Loucy (cell line): Measurements from ENCODE around the gene THRAP3.

ENCODE experiments used
- H2AFZ ChIP-seq: fragments of 200-600 bp; sonication (generic); 2 replicates; pipeline ENCODE4 v1.6.0; 2016; ENCODE audit warnings: antibody characterized with exemption, mild to moderate bottlenecking, low read length, moderate library complexity
- H3F3A ChIP-seq: fragments of 200-600 bp; 2 replicates; pipeline ENCODE4 v1.6.0; 2016; ENCODE audit warnings: antibody characterized with exemption, low read depth, mild to moderate bottlenecking
- H3K27me3 ChIP-seq: fragments of 200-600 bp; sonication (generic); 2 replicates; pipeline ENCODE4 v1.6.1; 2014; ENCODE audit warnings: low read length, mild to moderate bottlenecking; ENCODE audit not compliant: insufficient read depth, poor library complexity, severe bottlenecking
- H3K36me3 ChIP-seq: fragments of 200-600 bp; sonication (generic); 2 replicates; pipeline ENCODE4 v1.6.1; 2016; ENCODE audit warnings: low read length; ENCODE audit not compliant: insufficient read depth
- H3K4me1 ChIP-seq: fragments of 200-600 bp; sonication (generic); 2 replicates; pipeline ENCODE4 v1.5.1; 2014; ENCODE audit warnings: low read length, mild to moderate bottlenecking; ENCODE audit not compliant: insufficient read depth, poor library complexity, severe bottlenecking
- H3K4me2 ChIP-seq: fragments of 200-600 bp; sonication (generic); 2 replicates; pipeline ENCODE4 v1.6.0; 2014; ENCODE audit warnings: antibody characterized with exemption, low read length, low read depth, mild to moderate bottlenecking; ENCODE audit not compliant: poor library complexity, severe bottlenecking
- H3K4me3 ChIP-seq: fragments of 200-600 bp; sonication (generic); 2 replicates; pipeline ENCODE4 v1.5.1; 2014; ENCODE audit warnings: low read length, mild to moderate bottlenecking, mixed read lengths; ENCODE audit not compliant: poor library complexity, severe bottlenecking
- H3K79me2 ChIP-seq: fragments of 200-600 bp; sonication (generic); 2 replicates; pipeline ENCODE4 v1.6.1; 2014; ENCODE audit warnings: low read length; ENCODE audit not compliant: insufficient read depth
- H3K9ac ChIP-seq: fragments of 200-600 bp; sonication (generic); 2 replicates; pipeline ENCODE4 v1.6.0; 2014; ENCODE audit warnings: mild to moderate bottlenecking, low read depth, low read length, moderate library complexity; ENCODE audit not compliant: poor library complexity, severe bottlenecking
- H3K9me2 ChIP-seq: fragments of 200-600 bp; sonication (generic); replicated peaks from 2 replicates; pipeline ENCODE4 v1.6.1; 2016; ENCODE audit warnings: low read depth, low read length, mixed read lengths
- H3K9me3 ChIP-seq: fragments of 200-600 bp; sonication (generic); 2 replicates; pipeline ENCODE4 v1.6.1; 2014; ENCODE audit warnings: mild to moderate bottlenecking, antibody characterized with exemption, low read length, low read depth; ENCODE audit not compliant: insufficient read depth
- H4K20me1 ChIP-seq: fragments of 200-600 bp; sonication (generic); 2 replicates; pipeline ENCODE4 v1.6.0; 2014; ENCODE audit warnings: antibody characterized with exemption, low read length, mild to moderate bottlenecking; ENCODE audit not compliant: insufficient read depth, poor library complexity, severe bottlenecking
- CTCF ChIP-seq: fragments of 200-600 bp; sonication (generic); conservative IDR thresholded peaks from 2 replicates; pipeline ENCODE4 v1.5.1; 2014; ENCODE audit warnings: mild to moderate bottlenecking, antibody characterized with exemption, low read length
- EZH2phosphoT487 ChIP-seq: fragments of 200-600 bp; IDR thresholded peaks from 2 replicates; pipeline ENCODE4 v1.6.1; 2018; ENCODE audit warnings: antibody characterized with exemption, mild to moderate bottlenecking, moderate library complexity, borderline replicate concordance

Gene THRAP3

DNA sequence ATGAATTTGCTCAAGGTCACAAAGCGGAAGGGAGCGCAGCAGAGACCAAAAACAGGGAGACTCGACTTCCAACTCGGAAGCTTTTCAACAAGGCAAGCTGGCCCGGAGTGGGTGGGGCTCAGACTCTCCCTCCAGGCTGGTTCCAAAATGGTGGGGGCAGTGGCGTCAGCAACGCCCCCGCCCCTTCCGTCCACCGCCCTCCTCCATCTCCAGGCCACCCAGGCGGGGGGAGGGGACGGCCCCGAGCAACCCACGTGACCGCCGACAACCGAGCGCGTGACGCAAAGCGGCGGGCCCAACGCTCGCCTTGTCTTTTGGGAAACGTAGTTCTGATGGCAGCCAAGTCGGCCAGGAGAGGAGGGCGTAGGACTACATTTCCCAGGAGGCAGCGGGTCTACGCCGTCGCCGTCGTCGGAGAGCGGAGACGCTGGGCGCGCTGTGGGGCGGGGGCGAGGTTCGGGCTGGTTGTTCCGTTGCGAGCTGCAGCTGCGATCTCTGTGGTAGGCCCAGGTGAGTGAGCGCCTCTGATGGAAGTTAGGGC lies at the start of gene THRAP3:
Gene THRAP3, plus strand, starts transcription at position 448 of the 541 bp plus-strand sequence. CDS start 58,121 bp downstream, outside the sequence.
- Histone ChIP-seq H3K4me1 (peaks cover 26% of the 10 kb centered on the region), H2AFZ (peak within 1 kb of the TSS; percentile 95), H3K79me2 (peaks cover 45% of the 10 kb centered on the region), H4K20me1 (peaks cover 39% of the 10 kb centered on the region), H3K4me2 (peak within 1 kb of the TSS; percentile 90), H3K4me3 (peak within 1 kb of the TSS; percentile 100), H3K9me3 (no peaks in the 10 kb centered on the region), H3K27me3 (no peaks in the 10 kb centered on the region), H3K9ac (peak within 1 kb of the TSS; percentile 97), H3K9me2 (no peaks in the 10 kb centered on the region), H3K36me3 (no peaks in the 10 kb centered on the region), H3F3A (peaks cover 4% of the 10 kb centered on the region; the same call in 1 of the 2 replicates)
- TF ChIP-seq EZH2phosphoT487 (no peak), CTCF (no peak)

DNA sequence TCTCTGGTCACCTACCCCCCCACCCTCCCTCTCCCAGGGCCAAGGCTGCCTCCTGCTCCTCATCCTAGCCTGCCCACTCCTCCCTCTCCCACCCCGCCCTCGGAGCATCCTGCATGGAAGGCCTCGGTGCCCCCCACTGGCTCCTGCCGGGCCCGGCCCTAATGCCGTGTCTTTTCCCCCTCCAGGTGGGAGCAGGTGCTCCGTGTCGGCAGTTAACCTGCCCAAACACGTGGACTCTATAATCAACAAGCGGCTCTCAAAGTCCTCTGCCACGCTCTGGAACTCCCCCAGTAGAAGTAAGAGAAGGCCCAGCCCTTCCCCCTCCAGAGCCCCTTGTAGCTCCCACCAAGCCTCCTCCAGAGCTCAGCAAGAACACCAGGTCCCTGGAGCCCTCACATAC lies 49.5 kb upstream of the THRAP3 start:
- H4K20me1 ChIP-seq: peaks cover 18% of the 10 kb centered on the region
- H3K9ac ChIP-seq: no peak overlapping the region
- no peak overlapping the region for H3K4me3 ChIP-seq
- no peaks in the 10 kb centered on the region for H3K27me3 ChIP-seq
- peaks cover 85% of the 10 kb centered on the region; the same call in 1 of the 2 replicates for H3K36me3 ChIP-seq
- H3K9me2 ChIP-seq: no peaks in the 10 kb centered on the region
- peaks cover 11% of the 10 kb centered on the region for H3K79me2 ChIP-seq
- no peaks in the 10 kb centered on the region for H3K9me3 ChIP-seq
- TF ChIP-seq EZH2phosphoT487 (no peak), CTCF (no peak)
- no peak overlapping the region for H3K4me2 ChIP-seq
- no peak overlapping the region for H2AFZ ChIP-seq
- no peaks in the 10 kb centered on the region for H3K4me1 ChIP-seq
- H3F3A ChIP-seq: no peaks in the 10 kb centered on the region

GRCh38 chr1:36175137-36176095 lies 48.8 kb upstream of the THRAP3 start:
- TF ChIP-seq EZH2phosphoT487 (no peak), CTCF (no peak)
- H2AFZ ChIP-seq: no peak overlapping the region
- no peaks in the 10 kb centered on the region for H3K9me3 ChIP-seq
- peaks cover 6% of the 10 kb centered on the region for H3K79me2 ChIP-seq
- no peaks in the 10 kb centered on the region for H3K27me3 ChIP-seq
- peaks cover 15% of the 10 kb centered on the region for H4K20me1 ChIP-seq
- no peaks in the 10 kb centered on the region for H3K9me2 ChIP-seq
- H3K4me3 ChIP-seq: no peak overlapping the region
- no peaks in the 10 kb centered on the region for H3K4me1 ChIP-seq
- peaks cover 92% of the 10 kb centered on the region; the same call in 1 of the 2 replicates for H3K36me3 ChIP-seq
- H3F3A ChIP-seq: no peaks in the 10 kb centered on the region
- no peak overlapping the region for H3K9ac ChIP-seq
- no peak overlapping the region for H3K4me2 ChIP-seq
